GM12878 (cell line): ENCODE data around the gene TFR2. TPM values are rescaled to one million over a fixed set of nuclear protein-coding genes. Genes with fewer than 3 reads are reported as not detected.

Source experiments
- BCL11A ChIP-seq: IDR thresholded peaks from 2 replicates; pipeline ENCODE4 v1.6.1; 2011; ENCODE audit warnings: low read depth, low read length
- CBFB ChIP-seq: IDR thresholded peaks from 2 replicates; pipeline ENCODE4 v1.6.1; 2016; ENCODE audit warnings: antibody characterized with exemption, low read depth
- CREB1 ChIP-seq: IDR thresholded peaks from 2 replicates; pipeline ENCODE4 v1.6.1; 2012; ENCODE audit warnings: low read depth, mild to moderate bottlenecking, inconsistent platforms
- DPF2 ChIP-seq: fragments of 450-650 bp; IDR thresholded peaks from 2 replicates; pipeline ENCODE4 v1.6.1; 2017; ENCODE audit warnings: mild to moderate bottlenecking
- GATAD2B ChIP-seq: fragments of 450-650 bp; conservative IDR thresholded peaks from 2 replicates; pipeline ENCODE4 v1.6.1; 2017; ENCODE audit warnings: low read depth, mild to moderate bottlenecking, moderate library complexity
- HCFC1 ChIP-seq: fragments of 150-350 bp; IDR thresholded peaks from 2 replicates; pipeline ENCODE4 v1.6.1; 2014; ENCODE audit warnings: low read length
- MTA2 ChIP-seq: fragments of 450-650 bp; IDR thresholded peaks from 2 replicates; pipeline ENCODE4 v1.6.1; 2016; ENCODE audit warnings: low read depth, mild to moderate bottlenecking, moderate library complexity
- MYB ChIP-seq: fragments of 150-350 bp; IDR thresholded peaks from 2 replicates; pipeline ENCODE4 v1.6.1; 2014; ENCODE audit warnings: mild to moderate bottlenecking, low read depth, low read length, borderline replicate concordance
- NFXL1 ChIP-seq: fragments of 450-650 bp; IDR thresholded peaks from 2 replicates; pipeline ENCODE4 v1.6.1; 2017; ENCODE audit warnings: antibody characterized with exemption, mild to moderate bottlenecking, borderline replicate concordance
- NFYB ChIP-seq: IDR thresholded peaks from 2 replicates; pipeline ENCODE4 v1.6.1; 2011; ENCODE audit warnings: low read depth, mild to moderate bottlenecking, low read length, improper control_type of control experiment, moderate library complexity; ENCODE audit not compliant: insufficient read depth
- NRF1 ChIP-seq: conservative IDR thresholded peaks from 2 replicates; pipeline ENCODE4 v1.6.1; 2011; ENCODE audit warnings: mild to moderate bottlenecking, low read depth, low read length, improper control_type of control experiment
- POU2F2 ChIP-seq: IDR thresholded peaks from 3 replicates; pipeline ENCODE4 v1.6.1; 2011; ENCODE audit warnings: low read depth, mild to moderate bottlenecking, low read length, borderline replicate concordance
- RELA ChIP-seq: fragments of 450-650 bp; IDR thresholded peaks from 2 replicates; pipeline ENCODE4 v1.8.0; 2014; ENCODE audit warnings: borderline replicate concordance; ENCODE audit not compliant: partially characterized antibody
- SIX5 ChIP-seq: IDR thresholded peaks from 2 replicates; pipeline ENCODE4 v1.6.1; 2011; ENCODE audit warnings: mild to moderate bottlenecking, low read depth, low read length, moderate library complexity; ENCODE audit not compliant: severe bottlenecking
- SMARCA5 ChIP-seq: fragments of 450-650 bp; IDR thresholded peaks from 2 replicates; pipeline ENCODE4 v1.6.1; 2017; ENCODE audit warnings: mild to moderate bottlenecking
- SUPT20H ChIP-seq: IDR thresholded peaks from 2 replicates; pipeline ENCODE4 v1.6.1; 2011; ENCODE audit warnings: low read depth, mild to moderate bottlenecking, low read length, moderate library complexity, borderline replicate concordance; ENCODE audit not compliant: control insufficient read depth
- YY1 ChIP-seq: IDR thresholded peaks from 2 replicates; pipeline ENCODE4 v1.6.1; 2011; ENCODE audit warnings: low read depth, mild to moderate bottlenecking, low read length
- polyA plus RNA-seq, 11 experiments: library from polyadenylated mRNA; depleted of rRNA in 4 of 11; unstranded in 6 of 11; stranded (reverse) in 5 of 11; fragments of >200 nt; fragmentation: Nextera tagmentation in 4 of 11; fragmentation: Illumina TruSeq in 1 of 11; extraction: Ambion mirVana in 4 of 11; extraction: Trizol in 1 of 11; gene quantifications; 1 replicate in 1 of 11; 2 replicates in 10 of 11; pipeline versions ENCODE4 v1.2.1 to v1.2.3, GENCODE V29; 2011 to 2016; ENCODE audit warnings: inconsistent platforms in 2 of 11, missing spikeins in 2 of 11, low read depth in 1 of 11
- total RNA-seq, 4 experiments: library from RNA; depleted of rRNA in 3 of 4; stranded (reverse); fragments of >200 nt in 3 of 4; fragmentation: Illumina TruSeq in 1 of 4; extraction: Trizol in 1 of 4; gene quantifications; 2 replicates each; pipeline versions ENCODE4 v1.2.1 to v1.2.3, GENCODE V29; 2013 to 2021
- TF ChIP-seq, protein P1 (sequence below): fragments of 450-650 bp; IDR thresholded peaks from 2 replicates; pipeline ENCODE4 v1.6.1; 2017; ENCODE audit warnings: borderline replicate concordance
- TF ChIP-seq, protein P2 (sequence below): fragments of 450-650 bp; IDR thresholded peaks from 2 replicates; pipeline ENCODE4 v1.6.1; 2016; ENCODE audit warnings: mild to moderate bottlenecking, moderate library complexity, borderline replicate concordance
- TF ChIP-seq, protein P3 (sequence below): fragments of 150-350 bp; IDR thresholded peaks from 2 replicates; pipeline ENCODE4 v1.6.1; 2014; ENCODE audit warnings: mild to moderate bottlenecking, low read depth, low read length
- TF ChIP-seq, protein P4 (sequence below): fragments of 450-650 bp; IDR thresholded peaks from 2 replicates; pipeline ENCODE4 v1.6.1; 2014; ENCODE audit warnings: mild to moderate bottlenecking
- TF ChIP-seq, protein P5 (sequence below): IDR thresholded peaks from 2 replicates; pipeline ENCODE4 v1.6.1; 2012; ENCODE audit warnings: low read depth, low read length, improper control_type of control experiment

TFR2 gene
- total and polyA plus RNA-seq, 10 of the 15 experiments (the other 5 are each of a cell fraction or from before 2014, with no cell fraction given), result 0.30 to 7.2 (median 1.8) TPM

DNA sequence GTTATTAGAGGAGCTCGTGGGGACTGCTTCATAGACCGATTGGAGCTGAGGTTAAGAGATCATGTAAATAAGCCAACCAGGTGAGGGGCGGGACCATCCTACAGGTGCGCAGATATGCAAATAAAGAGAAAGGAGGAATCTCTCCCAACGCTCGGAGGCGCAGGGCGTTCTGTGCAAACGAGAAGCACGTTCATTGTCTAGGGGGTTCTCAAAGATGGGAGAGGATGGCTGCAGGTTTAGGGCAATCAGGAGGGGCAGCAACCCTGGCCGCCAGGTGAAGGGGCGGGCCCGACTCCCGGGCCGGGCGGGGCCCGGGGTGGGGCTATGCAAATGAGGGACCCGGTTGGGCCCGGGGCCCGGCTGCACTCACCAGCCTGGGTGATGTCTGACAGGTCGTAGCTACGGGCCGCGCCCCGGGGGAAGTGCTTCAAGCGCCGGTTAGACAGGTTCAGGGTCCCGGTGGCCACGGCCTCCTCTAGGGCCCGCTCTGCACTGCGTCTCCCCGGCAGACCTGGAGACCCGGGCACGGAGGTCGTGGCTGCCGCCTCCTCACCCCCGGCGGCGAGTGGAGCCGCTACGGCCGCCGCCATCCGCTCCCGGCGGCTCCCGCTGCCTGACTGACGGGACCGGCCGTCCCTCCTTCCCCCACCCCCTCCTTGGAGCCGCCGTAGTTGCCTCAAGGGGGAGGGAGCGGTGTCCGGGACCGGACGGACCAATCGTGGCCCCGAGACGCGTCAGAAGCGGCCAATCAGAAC is 55.7 kb downstream of the TFR2 start, which contains the start of gene LRCH4 (continued):
- peak; percentile 91 for TF ChIP-seq GATAD2B
- no peak for TF ChIP-seq BCL11A
- TF ChIP-seq, protein P1, sequence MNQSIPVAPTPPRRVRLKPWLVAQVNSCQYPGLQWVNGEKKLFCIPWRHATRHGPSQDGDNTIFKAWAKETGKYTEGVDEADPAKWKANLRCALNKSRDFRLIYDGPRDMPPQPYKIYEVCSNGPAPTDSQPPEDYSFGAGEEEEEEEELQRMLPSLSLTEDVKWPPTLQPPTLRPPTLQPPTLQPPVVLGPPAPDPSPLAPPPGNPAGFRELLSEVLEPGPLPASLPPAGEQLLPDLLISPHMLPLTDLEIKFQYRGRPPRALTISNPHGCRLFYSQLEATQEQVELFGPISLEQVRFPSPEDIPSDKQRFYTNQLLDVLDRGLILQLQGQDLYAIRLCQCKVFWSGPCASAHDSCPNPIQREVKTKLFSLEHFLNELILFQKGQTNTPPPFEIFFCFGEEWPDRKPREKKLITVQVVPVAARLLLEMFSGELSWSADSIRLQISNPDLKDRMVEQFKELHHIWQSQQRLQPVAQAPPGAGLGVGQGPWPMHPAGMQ, result no peak
- peak; percentile 98 for TF ChIP-seq SMARCA5
- TF ChIP-seq MYB, result no peak
- TF ChIP-seq, protein P2, sequence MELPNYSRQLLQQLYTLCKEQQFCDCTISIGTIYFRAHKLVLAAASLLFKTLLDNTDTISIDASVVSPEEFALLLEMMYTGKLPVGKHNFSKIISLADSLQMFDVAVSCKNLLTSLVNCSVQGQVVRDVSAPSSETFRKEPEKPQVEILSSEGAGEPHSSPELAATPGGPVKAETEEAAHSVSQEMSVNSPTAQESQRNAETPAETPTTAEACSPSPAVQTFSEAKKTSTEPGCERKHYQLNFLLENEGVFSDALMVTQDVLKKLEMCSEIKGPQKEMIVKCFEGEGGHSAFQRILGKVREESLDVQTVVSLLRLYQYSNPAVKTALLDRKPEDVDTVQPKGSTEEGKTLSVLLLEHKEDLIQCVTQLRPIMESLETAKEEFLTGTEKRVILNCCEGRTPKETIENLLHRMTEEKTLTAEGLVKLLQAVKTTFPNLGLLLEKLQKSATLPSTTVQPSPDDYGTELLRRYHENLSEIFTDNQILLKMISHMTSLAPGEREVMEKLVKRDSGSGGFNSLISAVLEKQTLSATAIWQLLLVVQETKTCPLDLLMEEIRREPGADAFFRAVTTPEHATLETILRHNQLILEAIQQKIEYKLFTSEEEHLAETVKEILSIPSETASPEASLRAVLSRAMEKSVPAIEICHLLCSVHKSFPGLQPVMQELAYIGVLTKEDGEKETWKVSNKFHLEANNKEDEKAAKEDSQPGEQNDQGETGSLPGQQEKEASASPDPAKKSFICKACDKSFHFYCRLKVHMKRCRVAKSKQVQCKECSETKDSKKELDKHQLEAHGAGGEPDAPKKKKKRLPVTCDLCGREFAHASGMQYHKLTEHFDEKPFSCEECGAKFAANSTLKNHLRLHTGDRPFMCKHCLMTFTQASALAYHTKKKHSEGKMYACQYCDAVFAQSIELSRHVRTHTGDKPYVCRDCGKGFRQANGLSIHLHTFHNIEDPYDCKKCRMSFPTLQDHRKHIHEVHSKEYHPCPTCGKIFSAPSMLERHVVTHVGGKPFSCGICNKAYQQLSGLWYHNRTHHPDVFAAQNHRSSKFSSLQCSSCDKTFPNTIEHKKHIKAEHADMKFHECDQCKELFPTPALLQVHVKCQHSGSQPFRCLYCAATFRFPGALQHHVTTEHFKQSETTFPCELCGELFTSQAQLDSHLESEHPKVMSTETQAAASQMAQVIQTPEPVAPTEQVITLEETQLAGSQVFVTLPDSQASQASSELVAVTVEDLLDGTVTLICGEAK, result no peak
- TF ChIP-seq CREB1, result no peak
- TF ChIP-seq HCFC1, result peak; percentile 61
- TF ChIP-seq, protein P3, sequence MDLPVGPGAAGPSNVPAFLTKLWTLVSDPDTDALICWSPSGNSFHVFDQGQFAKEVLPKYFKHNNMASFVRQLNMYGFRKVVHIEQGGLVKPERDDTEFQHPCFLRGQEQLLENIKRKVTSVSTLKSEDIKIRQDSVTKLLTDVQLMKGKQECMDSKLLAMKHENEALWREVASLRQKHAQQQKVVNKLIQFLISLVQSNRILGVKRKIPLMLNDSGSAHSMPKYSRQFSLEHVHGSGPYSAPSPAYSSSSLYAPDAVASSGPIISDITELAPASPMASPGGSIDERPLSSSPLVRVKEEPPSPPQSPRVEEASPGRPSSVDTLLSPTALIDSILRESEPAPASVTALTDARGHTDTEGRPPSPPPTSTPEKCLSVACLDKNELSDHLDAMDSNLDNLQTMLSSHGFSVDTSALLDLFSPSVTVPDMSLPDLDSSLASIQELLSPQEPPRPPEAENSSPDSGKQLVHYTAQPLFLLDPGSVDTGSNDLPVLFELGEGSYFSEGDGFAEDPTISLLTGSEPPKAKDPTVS, result no peak
- TF ChIP-seq CBFB, result no peak
- TF ChIP-seq POU2F2, result peak; percentile 73; the same call in 2 of the 3 replicates
- no peak for TF ChIP-seq NFYB
- peak; percentile 55 for TF ChIP-seq RELA
- TF ChIP-seq NFXL1, result no peak
- no peak; the same call in 1 of the 2 replicates for TF ChIP-seq DPF2
- TF ChIP-seq, protein P4, sequence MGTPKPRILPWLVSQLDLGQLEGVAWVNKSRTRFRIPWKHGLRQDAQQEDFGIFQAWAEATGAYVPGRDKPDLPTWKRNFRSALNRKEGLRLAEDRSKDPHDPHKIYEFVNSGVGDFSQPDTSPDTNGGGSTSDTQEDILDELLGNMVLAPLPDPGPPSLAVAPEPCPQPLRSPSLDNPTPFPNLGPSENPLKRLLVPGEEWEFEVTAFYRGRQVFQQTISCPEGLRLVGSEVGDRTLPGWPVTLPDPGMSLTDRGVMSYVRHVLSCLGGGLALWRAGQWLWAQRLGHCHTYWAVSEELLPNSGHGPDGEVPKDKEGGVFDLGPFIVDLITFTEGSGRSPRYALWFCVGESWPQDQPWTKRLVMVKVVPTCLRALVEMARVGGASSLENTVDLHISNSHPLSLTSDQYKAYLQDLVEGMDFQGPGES, result no peak
- TF ChIP-seq SUPT20H, result no peak
- TF ChIP-seq YY1, result peak; percentile 89
- TF ChIP-seq, protein P5, sequence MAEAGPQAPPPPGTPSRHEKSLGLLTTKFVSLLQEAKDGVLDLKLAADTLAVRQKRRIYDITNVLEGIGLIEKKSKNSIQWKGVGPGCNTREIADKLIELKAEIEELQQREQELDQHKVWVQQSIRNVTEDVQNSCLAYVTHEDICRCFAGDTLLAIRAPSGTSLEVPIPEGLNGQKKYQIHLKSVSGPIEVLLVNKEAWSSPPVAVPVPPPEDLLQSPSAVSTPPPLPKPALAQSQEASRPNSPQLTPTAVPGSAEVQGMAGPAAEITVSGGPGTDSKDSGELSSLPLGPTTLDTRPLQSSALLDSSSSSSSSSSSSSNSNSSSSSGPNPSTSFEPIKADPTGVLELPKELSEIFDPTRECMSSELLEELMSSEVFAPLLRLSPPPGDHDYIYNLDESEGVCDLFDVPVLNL, result peak; percentile 16; the same call in 1 of the 2 replicates
- TF ChIP-seq MTA2, result no peak
- peak; percentile 44 for TF ChIP-seq SIX5
- TF ChIP-seq NRF1, result no peak
